Measurements from ENCODE around the gene KRT25. TPM values are rescaled to one million over a fixed set of nuclear protein-coding genes. Genes with fewer than 3 reads are reported as not detected.

Gene KRT25
- total and polyA plus RNA-seq, 2 donors (not counting 3 experiments of a cell fraction or from before 2014, with no cell fraction given) = not detected

- no peak for DNase-seq (ENCODE audit: low read depth, low spot score)
- ChIA-PET CTCF (interaction anchor here (1.2 kb wide), 1 partner anchor 17 kb away, joined by 3 read pairs; no protein-coding TSS in a partner anchor), POLR2A (no interaction called here)
- Histone ChIP-seq H3K9me1 (replicated peaks; ENCODE audit: control insufficient read depth, extremely low read depth, insufficient read depth, low read length) (no peaks in the 10 kb centered on the region), H3K27me3 (ENCODE audit: control insufficient read depth in 2 of 2, insufficient read depth in 2 of 2, low read length in 2 of 2) (peaks cover 3 to 10% of the 10 kb centered on the region in 2 experiments), H2AFZ (ENCODE audit: low read depth, low read length) (no peak within 1 kb of the TSS), H3K27ac (ENCODE audit: insufficient read depth, low read depth, low read length) (no peak within 1 kb of the TSS), H3K4me3 (replicated peaks in 1 of 3; ENCODE audit: insufficient read depth in 1 of 3, low read depth in 1 of 3, low read length in 3 of 3) (no peak within 1 kb of the TSS), H3K9ac (replicated peaks; ENCODE audit: extremely low read depth, insufficient read depth, low read length) (no peak within 1 kb of the TSS), H3K9me3 (replicated peaks; ENCODE audit: control insufficient read depth, insufficient read depth, low read length) (no peaks in the 10 kb centered on the region), H3K4me2 (ENCODE audit: insufficient read depth, low read length) (no peak within 1 kb of the TSS), H4K20me1 (replicated peaks; ENCODE audit: control insufficient read depth, extremely low read depth, insufficient read depth, low read length) (no peaks in the 10 kb centered on the region), H3K4me1 (ENCODE audit: control insufficient read depth, extremely low read depth, insufficient read depth, low read length) (peaks cover 12% of the 10 kb centered on the region), H3K36me3 (ENCODE audit: control insufficient read depth in 2 of 2, extremely low read depth in 1 of 2, insufficient read depth in 2 of 2, low read length in 2 of 2) (no peaks in the 10 kb centered on the region), H3K79me2 (ENCODE audit: control insufficient read depth, insufficient read depth, low read length) (no peaks in the 10 kb centered on the region)
- TF ChIP-seq MYC (IDR thresholded peaks at IDR 0.05; ENCODE audit: low read depth, low read length) = no peak
- no peak for TF ChIP-seq POLR2A (IDR thresholded peaks at IDR 0.05; ENCODE audit: low read depth, low read length)
- no peak for TF ChIP-seq FOS (IDR thresholded peaks at IDR 0.05; ENCODE audit: borderline replicate concordance, insufficient read depth, low read length)
- TF ChIP-seq GATA2 (IDR thresholded peaks at IDR 0.05; ENCODE audit: insufficient read depth, insufficient read length, low read depth, low read length) = no peak
- TF ChIP-seq JUN (IDR thresholded peaks at IDR 0.05; ENCODE audit: borderline replicate concordance, insufficient read depth, insufficient read length, low read depth) = no peak
- TF ChIP-seq EZH2 (IDR thresholded peaks at IDR 0.05; ENCODE audit: borderline replicate concordance, low read depth, low read length, severe bottlenecking) = no peak
- TF ChIP-seq, protein P1, sequence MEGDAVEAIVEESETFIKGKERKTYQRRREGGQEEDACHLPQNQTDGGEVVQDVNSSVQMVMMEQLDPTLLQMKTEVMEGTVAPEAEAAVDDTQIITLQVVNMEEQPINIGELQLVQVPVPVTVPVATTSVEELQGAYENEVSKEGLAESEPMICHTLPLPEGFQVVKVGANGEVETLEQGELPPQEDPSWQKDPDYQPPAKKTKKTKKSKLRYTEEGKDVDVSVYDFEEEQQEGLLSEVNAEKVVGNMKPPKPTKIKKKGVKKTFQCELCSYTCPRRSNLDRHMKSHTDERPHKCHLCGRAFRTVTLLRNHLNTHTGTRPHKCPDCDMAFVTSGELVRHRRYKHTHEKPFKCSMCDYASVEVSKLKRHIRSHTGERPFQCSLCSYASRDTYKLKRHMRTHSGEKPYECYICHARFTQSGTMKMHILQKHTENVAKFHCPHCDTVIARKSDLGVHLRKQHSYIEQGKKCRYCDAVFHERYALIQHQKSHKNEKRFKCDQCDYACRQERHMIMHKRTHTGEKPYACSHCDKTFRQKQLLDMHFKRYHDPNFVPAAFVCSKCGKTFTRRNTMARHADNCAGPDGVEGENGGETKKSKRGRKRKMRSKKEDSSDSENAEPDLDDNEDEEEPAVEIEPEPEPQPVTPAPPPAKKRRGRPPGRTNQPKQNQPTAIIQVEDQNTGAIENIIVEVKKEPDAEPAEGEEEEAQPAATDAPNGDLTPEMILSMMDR (IDR thresholded peaks at IDR 0.05; ENCODE audit: extremely low read depth in 1 of 2, insufficient read depth in 1 of 2, low read depth in 1 of 2, low read length in 2 of 2) = no peak
- TF ChIP-seq MAX (IDR thresholded peaks at IDR 0.05; ENCODE audit: insufficient read depth, insufficient read length) = no peak
- no peak for TF ChIP-seq POLR2AphosphoS5 (IDR thresholded peaks at IDR 0.05; ENCODE audit: insufficient read depth, low read depth, low read length)
- dilution Hi-C loops (cut with MboI; ENCODE audit: extremely low pct_ligation_motif_present, low sequenced_read_pairs) = no loop called here
- BruUV-seq (replicated peaks) = no TSS peak
- FAIRE-seq = no peak
- intact Hi-C loops (cut with micrococcal nuclease) = no loop called here
Measured at GRCh38 chr17:40703652-40704051, 51.5 kb downstream of the KRT25 start, which contains the start of gene KRT24. Gene KRT24 (minus strand): TSS chr17:40703752. CDS start chr17:40703693, 59 bp downstream.

Measured in endothelial cell of umbilical vein (primary cell).